ENCODE data around the gene SMS. TPM values are rescaled to one million over a fixed set of nuclear protein-coding genes. Genes with fewer than 3 reads are reported as not detected.

SMS gene
- total and polyA plus RNA-seq, 2 of the 13 experiments (the other 11 are each of a cell fraction or from before 2014, with no cell fraction given): 40.5 to 91.9 TPM

- no peaks in the 10 kb centered on the region for H3K27me3 ChIP-seq (ENCODE audit: control insufficient read depth in 1 of 2, insufficient read depth in 2 of 2, low read length in 2 of 2)
- ChIA-PET POLR2A (no interaction called here), CTCF (ENCODE audit: low intra/inter-chr PET ratio, low total read pairs) (no interaction called here)
- BruUV-seq (replicated peaks): no TSS peak
- H3K36me3 ChIP-seq (replicated peaks in 1 of 2; ENCODE audit: control insufficient read depth in 1 of 2, insufficient read depth in 2 of 2, low read length in 2 of 2): no peaks in the 10 kb centered on the region
- H3K27ac ChIP-seq (ENCODE audit: extremely low read length, insufficient read depth, low read length): no peak overlapping the region
- H3K9me3 ChIP-seq (ENCODE audit: low read length): no peaks in the 10 kb centered on the region
- H3K4me2 ChIP-seq (ENCODE audit: low read depth, low read length): no peak overlapping the region
- FAIRE-seq (no peak), ATAC-seq (no peak), DNase-seq (ENCODE audit: low spot score) (no peak)
- H3K79me2 ChIP-seq (ENCODE audit: insufficient read depth, low read length): no peaks in the 10 kb centered on the region
- H3K9ac ChIP-seq (ENCODE audit: insufficient read depth, low read depth, low read length): no peak overlapping the region
- H2AFZ ChIP-seq (ENCODE audit: low read length): no peak overlapping the region
- H3K4me3 ChIP-seq (replicated peaks in 1 of 3; ENCODE audit: insufficient read depth in 1 of 3, low read depth in 2 of 3, low read length in 3 of 3): no peak overlapping the region
- in situ Hi-C loops (cut with HindIII; ENCODE audit: extremely low pct_ligation_motif_present, low pct_unique_long_range_greater_than_20kb): no loop called here
- H4K20me1 ChIP-seq (ENCODE audit: insufficient read depth, low read length): no peaks in the 10 kb centered on the region
- no peaks in the 10 kb centered on the region for H3K4me1 ChIP-seq (ENCODE audit: insufficient read depth, low read length)
- TF ChIP-seq GZF1 (CRISPR knock-in tag; IDR thresholded peaks at IDR 0.05) (no peak), ELF4 (CRISPR knock-in tag; IDR thresholded peaks at IDR 0.05; ENCODE audit: borderline replicate concordance) (no peak), MIER3 (CRISPR knock-in tag; IDR thresholded peaks at IDR 0.05; ENCODE audit: borderline replicate concordance) (no peak), SOX13 (IDR thresholded peaks at IDR 0.05) (no peak), SOX13 (CRISPR knock-in tag; conservative IDR thresholded peaks at IDR 0.05 in 1 of 2, IDR thresholded peaks at IDR 0.05 in 1 of 2) (no peak), GABPA (IDR thresholded peaks at IDR 0.05; ENCODE audit: low read depth, low read length) (no peak), GABPA (CRISPR knock-in tag; IDR thresholded peaks at IDR 0.05; ENCODE audit: low read depth) (no peak), ZNF282 (IDR thresholded peaks at IDR 0.05; ENCODE audit: partially characterized antibody) (no peak), SOX5 (CRISPR knock-in tag; IDR thresholded peaks at IDR 0.05; ENCODE audit: borderline replicate concordance) (no peak), CBFB (CRISPR knock-in tag; IDR thresholded peaks at IDR 0.05) (no peak), ZNF44 (CRISPR knock-in tag; IDR thresholded peaks at IDR 0.05) (no peak), ZNF501 (CRISPR knock-in tag; IDR thresholded peaks at IDR 0.05) (no peak), MAZ (IDR thresholded peaks at IDR 0.05; ENCODE audit: borderline replicate concordance, low read depth, low read length) (no peak), MAZ (CRISPR knock-in tag; IDR thresholded peaks at IDR 0.05; ENCODE audit: low read depth) (no peak), HOXD1 (CRISPR knock-in tag; IDR thresholded peaks at IDR 0.05) (no peak), ARID3A (IDR thresholded peaks at IDR 0.05; ENCODE audit: low read depth, low read length) (no peak), HCFC1 (IDR thresholded peaks at IDR 0.05; ENCODE audit: low read depth, low read length) (no peak), ZNF431 (CRISPR knock-in tag; IDR thresholded peaks at IDR 0.05; ENCODE audit: borderline replicate concordance, low read depth) (no peak), ZNF225 (CRISPR knock-in tag; IDR thresholded peaks at IDR 0.05) (no peak), ZFP90 (CRISPR knock-in tag; IDR thresholded peaks at IDR 0.05; ENCODE audit: borderline replicate concordance) (no peak)
- TF ChIP-seq, protein P1, sequence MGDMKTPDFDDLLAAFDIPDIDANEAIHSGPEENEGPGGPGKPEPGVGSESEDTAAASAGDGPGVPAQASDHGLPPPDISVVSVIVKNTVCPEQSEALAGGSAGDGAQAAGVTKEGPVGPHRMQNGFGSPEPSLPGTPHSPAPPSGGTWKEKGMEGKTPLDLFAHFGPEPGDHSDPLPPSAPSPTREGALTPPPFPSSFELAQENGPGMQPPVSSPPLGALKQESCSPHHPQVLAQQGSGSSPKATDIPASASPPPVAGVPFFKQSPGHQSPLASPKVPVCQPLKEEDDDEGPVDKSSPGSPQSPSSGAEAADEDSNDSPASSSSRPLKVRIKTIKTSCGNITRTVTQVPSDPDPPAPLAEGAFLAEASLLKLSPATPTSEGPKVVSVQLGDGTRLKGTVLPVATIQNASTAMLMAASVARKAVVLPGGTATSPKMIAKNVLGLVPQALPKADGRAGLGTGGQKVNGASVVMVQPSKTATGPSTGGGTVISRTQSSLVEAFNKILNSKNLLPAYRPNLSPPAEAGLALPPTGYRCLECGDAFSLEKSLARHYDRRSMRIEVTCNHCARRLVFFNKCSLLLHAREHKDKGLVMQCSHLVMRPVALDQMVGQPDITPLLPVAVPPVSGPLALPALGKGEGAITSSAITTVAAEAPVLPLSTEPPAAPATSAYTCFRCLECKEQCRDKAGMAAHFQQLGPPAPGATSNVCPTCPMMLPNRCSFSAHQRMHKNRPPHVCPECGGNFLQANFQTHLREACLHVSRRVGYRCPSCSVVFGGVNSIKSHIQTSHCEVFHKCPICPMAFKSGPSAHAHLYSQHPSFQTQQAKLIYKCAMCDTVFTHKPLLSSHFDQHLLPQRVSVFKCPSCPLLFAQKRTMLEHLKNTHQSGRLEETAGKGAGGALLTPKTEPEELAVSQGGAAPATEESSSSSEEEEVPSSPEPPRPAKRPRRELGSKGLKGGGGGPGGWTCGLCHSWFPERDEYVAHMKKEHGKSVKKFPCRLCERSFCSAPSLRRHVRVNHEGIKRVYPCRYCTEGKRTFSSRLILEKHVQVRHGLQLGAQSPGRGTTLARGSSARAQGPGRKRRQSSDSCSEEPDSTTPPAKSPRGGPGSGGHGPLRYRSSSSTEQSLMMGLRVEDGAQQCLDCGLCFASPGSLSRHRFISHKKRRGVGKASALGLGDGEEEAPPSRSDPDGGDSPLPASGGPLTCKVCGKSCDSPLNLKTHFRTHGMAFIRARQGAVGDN (CRISPR knock-in tag; IDR thresholded peaks at IDR 0.05): no peak
- 54% methylated on average over 2 of the region's 2 CpGs for WGBS (ENCODE audit: low lambda C conversion rate)
- intact Hi-C loops (cut with micrococcal nuclease; ENCODE audit: unreplicated experiment): no loop called here
Observed at GRCh38 chrX:22037225-22037624, 96.7 kb downstream of the SMS start.

Measured in HepG2 (cell line).